ENCODE measurements around the gene ZNF280D.

The ZNF280D gene

GRCh38 chr15:56586206-56586605 is 147.1 kb downstream of the ZNF280D start:
- H3K36me3 ChIP-seq: no peaks in the 10 kb centered on the region
- H3K4me3 ChIP-seq (ENCODE audit: low read depth, low read length): no peak overlapping the region

DNA sequence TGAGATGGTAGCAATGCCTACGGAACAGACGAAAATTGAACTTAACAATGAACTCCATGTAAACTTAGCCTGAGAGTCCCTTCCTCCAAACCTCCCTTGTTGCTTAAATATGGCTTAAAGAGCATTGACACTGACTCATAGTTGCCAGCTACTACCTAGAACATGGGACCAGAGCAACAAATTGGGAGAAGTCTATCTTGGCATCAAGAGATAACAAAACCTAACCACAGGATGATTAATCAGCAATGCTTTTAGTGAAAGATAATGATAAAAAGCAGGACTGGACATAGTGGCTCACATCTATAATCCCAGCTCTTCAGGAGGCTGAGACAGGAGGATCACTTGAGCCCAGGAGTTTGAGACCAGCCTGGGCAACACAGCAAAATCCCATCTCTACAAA is 150.5 kb downstream of the ZNF280D start:
- TF ChIP-seq CTCF (IDR thresholded peaks at IDR 0.05; ENCODE audit: low read depth, low read length): no peak
- DNase-seq: no peak
- Histone ChIP-seq H3K4me3 (ENCODE audit: low read depth, low read length) (no peak overlapping the region), H3K9me3 (no peaks in the 10 kb centered on the region), H3K4me1 (no peaks in the 10 kb centered on the region), H3K27me3 (no peaks in the 10 kb centered on the region), H3K36me3 (no peaks in the 10 kb centered on the region)

More at GRCh38 chr15:56586206-56586605, 147.1 kb downstream of the ZNF280D start:
- H3K4me1 ChIP-seq: no peaks in the 10 kb centered on the region
- DNase-seq: no peak
- H3K27me3 ChIP-seq: no peaks in the 10 kb centered on the region
- TF ChIP-seq CTCF (IDR thresholded peaks at IDR 0.05; ENCODE audit: low read depth, low read length): no peak
- no peaks in the 10 kb centered on the region for H3K9me3 ChIP-seq

Data from BE2C (cell line).